Spleen (tissue), 11 donors: Measurements from ENCODE around the gene ALK. TPM values are rescaled to one million over a fixed set of nuclear protein-coding genes. Genes with fewer than 3 reads are reported as not detected.

Experiments used
- DNase-seq: peaks from one replicate; pipeline ENCODE4 v3.0.0-alpha.2; 2020
- H3K27ac ChIP-seq, 8 donors: fragments of 200-600 bp; sonication (generic) in 7 of 8; 1 replicate in 4 of 8; 2 replicates in 4 of 8; pipeline versions ENCODE4 v1.5.0 to v1.8.0; 2016 to 2021; ENCODE audit warnings: inconsistent platforms in 4 of 8, mild to moderate bottlenecking in 4 of 8, moderate library complexity in 1 of 8
- H3K27me3 ChIP-seq, 7 donors: fragments of 200-600 bp; sonication (generic) in 6 of 7; replicated peaks in 1 of 7; 1 replicate in 4 of 7; 2 replicates in 3 of 7; pipeline versions ENCODE4 v1.5.0 to v1.8.0; 2016 to 2021; ENCODE audit warnings: inconsistent platforms in 3 of 7, mild to moderate bottlenecking in 1 of 7
- H3K36me3 ChIP-seq, 6 donors: fragments of 200-600 bp; sonication (generic) in 5 of 6; 1 replicate in 4 of 6; 2 replicates in 2 of 6; pipeline versions ENCODE4 v1.5.0 to v1.8.0; 2016 to 2021; ENCODE audit warnings: inconsistent platforms in 2 of 6
- H3K4me1 ChIP-seq, 6 donors: fragments of 200-600 bp; sonication (generic) in 5 of 6; 1 replicate in 3 of 6; 2 replicates in 3 of 6; pipeline versions ENCODE4 v1.5.0 to v1.8.0; 2016 to 2021; ENCODE audit warnings: inconsistent platforms in 3 of 6
- H3K4me3 ChIP-seq, 8 donors: fragments of 200-600 bp; sonication (generic) in 7 of 8; 1 replicate in 4 of 8; 2 replicates in 4 of 8; pipeline versions ENCODE4 v1.5.0 to v1.8.0; 2016 to 2021; ENCODE audit warnings: inconsistent platforms in 4 of 8, mild to moderate bottlenecking in 4 of 8, moderate library complexity in 2 of 8
- H3K9me3 ChIP-seq, 8 donors: fragments of 200-600 bp; sonication (generic) in 7 of 8; 1 replicate in 4 of 8; 2 replicates in 4 of 8; pipeline versions ENCODE4 v1.5.0 to v1.8.0; 2016 to 2021; ENCODE audit warnings: inconsistent platforms in 4 of 8
- POLR2A ChIP-seq, 3 donors: fragments of 450-650 bp; IDR thresholded peaks; one replicate each; pipeline ENCODE4 v1.5.1; 2017; ENCODE audit warnings: antibody characterized with exemption in 3 of 3, mild to moderate bottlenecking in 1 of 3
- POLR2AphosphoS5 ChIP-seq, 3 donors: sonication (generic); formaldehyde crosslinking; IDR thresholded peaks; one replicate each; pipeline ENCODE4 v1.5.1; 2017; ENCODE audit warnings: antibody characterized with exemption in 3 of 3
- WGBS, 5 donors: extraction: QIAGEN DNeasy Blood & Tissue Kit in 3 of 5; methylation state at CpG; one replicate each; pipeline versions ENCODE4 v1.1.5 to v1.1.7; 2013 to 2018; 5-methylcytosine and 5-hydroxymethylcytosine counted together
- intact Hi-C: fragments of 100-400 bp; cut with DNase I; formaldehyde crosslinking; loops from one replicate; pipeline ENCODE4 v1.15.0; 2023; ENCODE audit warnings: low total_unique reads
- polyA plus RNA-seq, 3 donors: library from polyadenylated mRNA; stranded (reverse); fragments of 200-250 nt; gene quantifications; one replicate each; pipeline ENCODE4 v1.2.1, GENCODE V29; 2013
- total RNA-seq, 7 donors: library from RNA; depleted of rRNA in 3 of 7; stranded (reverse); fragments of >200 nt in 3 of 7; fragmentation: NEBNext Ultra II Directional in 4 of 7; extraction: Animal tissue kit (Norgen Biotek cat#: 25700) in 4 of 7; gene quantifications; one replicate each; pipeline versions ENCODE4 v1.1.0 to v1.2.1, GENCODE V29; 2016 to 2021
- TF ChIP-seq, protein P1 (sequence below), 11 experiments: fragments of 200-600 bp in 7 of 11; fragments of 450-650 bp in 4 of 11; sonication (generic) in 4 of 11; IDR thresholded peaks in 8 of 11; conservative IDR thresholded peaks in 3 of 11; 1 replicate in 7 of 11; 2 replicates in 4 of 11; pipeline versions ENCODE4 v1.4.0 to v1.8.0; 2016 to 2021; ENCODE audit warnings: antibody characterized with exemption in 11 of 11, inconsistent platforms in 4 of 11, mild to moderate bottlenecking in 1 of 11
- donor health status: healthy with polysubstance abuse.
- donor health status: DM: no; HTN: no; CAD: no; lungs with moderate emphysema.
- donor health status: DM: no; HTN: no; CAD: no.
- donor health status: Bipolar disorder and iron deficiency.
- donor health status: healthy.
- donor health status: DM: no; HTN: no; CAD: no.
- donor health status: DM: yes; HTN: yes; CAD: no.

ALK gene
- total and polyA plus RNA-seq, 10 donors = 0.03 to 0.28 (median 0.06) TPM; not detected in 7

DNA sequence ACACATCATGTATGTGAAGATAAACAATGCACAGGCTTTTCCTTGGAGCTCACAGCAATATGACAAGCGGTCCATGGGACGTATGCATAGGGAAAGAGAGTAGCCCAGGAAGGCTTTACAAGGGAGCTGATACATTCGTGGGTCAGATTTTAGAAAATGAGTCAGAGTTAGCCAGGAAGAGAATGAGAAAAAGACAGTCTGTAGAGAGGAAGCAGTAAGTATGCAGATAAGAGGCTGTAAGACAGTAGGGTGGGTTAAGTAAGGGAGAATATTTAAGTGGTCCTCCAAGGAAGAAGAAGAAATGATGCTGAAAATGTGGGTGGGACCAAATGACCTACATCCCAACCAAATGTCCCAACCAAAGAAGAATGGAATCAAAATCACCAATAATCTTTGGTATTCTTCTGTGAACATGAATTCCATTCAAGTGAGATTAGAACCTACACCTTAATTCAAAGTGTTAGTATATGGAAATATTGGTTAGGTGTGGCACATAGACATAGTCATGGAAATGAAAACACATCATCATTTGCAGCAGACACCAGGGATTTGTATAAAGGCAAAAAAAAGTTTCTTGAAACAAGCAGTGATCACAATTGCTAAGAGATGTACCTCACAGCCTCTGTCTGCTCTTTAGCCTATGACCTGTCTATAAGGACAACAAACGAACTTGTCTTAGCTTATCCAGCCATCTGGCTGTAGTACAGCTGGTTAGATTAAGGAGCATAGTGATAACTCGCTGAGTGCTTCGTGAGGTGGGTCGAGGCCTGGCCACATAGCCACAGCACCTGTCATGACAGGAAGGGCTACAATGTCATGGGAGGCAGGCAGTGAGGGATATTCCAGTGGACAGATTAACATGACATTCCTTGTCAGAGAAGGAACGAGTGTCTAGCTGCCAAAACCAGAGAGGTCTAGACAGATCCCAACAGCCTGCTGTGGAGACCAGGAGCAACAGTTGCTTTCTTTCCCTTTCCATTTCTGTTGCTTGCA lies 133.6 kb downstream of the ALK start:
- WGBS, 5 donors = 76 to 84% (median 77%) methylated on average over 8 of the region's 8 CpGs
- peaks cover 0 to 5% (median 0%) of the 10 kb centered on the region in 8 donors for H3K9me3 ChIP-seq

DNA sequence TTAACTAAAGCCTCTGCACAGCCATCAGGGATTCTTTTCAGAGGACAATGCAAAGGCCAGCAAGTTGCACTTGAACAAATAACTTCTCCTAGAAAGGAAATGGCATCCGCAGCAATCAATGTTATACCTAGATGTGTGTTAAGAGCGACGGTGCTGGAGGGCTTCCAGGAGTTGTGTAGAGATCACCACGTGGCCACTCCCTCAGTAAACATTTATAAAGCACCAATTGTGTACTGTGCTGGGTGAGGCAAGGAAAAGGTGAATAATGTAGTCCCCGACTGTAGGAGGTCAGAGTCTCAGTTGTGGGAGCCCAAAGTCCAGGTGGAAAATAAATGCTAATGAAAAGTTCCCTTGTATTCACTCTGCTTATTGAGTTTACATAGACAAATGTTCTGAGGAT lies 135.0 kb downstream of the ALK start:
- WGBS, 5 donors = 71 to 88% (median 80%) methylated on average over 5 of the region's 5 CpGs
- no peak for DNase-seq
- peaks cover 0 to 5% (median 0%) of the 10 kb centered on the region in 8 donors for H3K9me3 ChIP-seq
- H3K27me3 ChIP-seq = peaks cover 0 to 7% (median 0%) of the 10 kb centered on the region in 7 donors
- no peak overlapping the region for H3K27ac ChIP-seq
- TF ChIP-seq POLR2A (IDR thresholded peaks at IDR 0.05) (no peak), POLR2AphosphoS5 (IDR thresholded peaks at IDR 0.05) (no peak)
- TF ChIP-seq, protein P1, sequence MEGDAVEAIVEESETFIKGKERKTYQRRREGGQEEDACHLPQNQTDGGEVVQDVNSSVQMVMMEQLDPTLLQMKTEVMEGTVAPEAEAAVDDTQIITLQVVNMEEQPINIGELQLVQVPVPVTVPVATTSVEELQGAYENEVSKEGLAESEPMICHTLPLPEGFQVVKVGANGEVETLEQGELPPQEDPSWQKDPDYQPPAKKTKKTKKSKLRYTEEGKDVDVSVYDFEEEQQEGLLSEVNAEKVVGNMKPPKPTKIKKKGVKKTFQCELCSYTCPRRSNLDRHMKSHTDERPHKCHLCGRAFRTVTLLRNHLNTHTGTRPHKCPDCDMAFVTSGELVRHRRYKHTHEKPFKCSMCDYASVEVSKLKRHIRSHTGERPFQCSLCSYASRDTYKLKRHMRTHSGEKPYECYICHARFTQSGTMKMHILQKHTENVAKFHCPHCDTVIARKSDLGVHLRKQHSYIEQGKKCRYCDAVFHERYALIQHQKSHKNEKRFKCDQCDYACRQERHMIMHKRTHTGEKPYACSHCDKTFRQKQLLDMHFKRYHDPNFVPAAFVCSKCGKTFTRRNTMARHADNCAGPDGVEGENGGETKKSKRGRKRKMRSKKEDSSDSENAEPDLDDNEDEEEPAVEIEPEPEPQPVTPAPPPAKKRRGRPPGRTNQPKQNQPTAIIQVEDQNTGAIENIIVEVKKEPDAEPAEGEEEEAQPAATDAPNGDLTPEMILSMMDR (IDR thresholded peaks at IDR 0.05 in 8 of 11, conservative IDR thresholded peaks at IDR 0.05 in 3 of 11) = no peak
- intact Hi-C loops = no loop called here
- no peaks in the 10 kb centered on the region for H3K36me3 ChIP-seq
- no peaks in the 10 kb centered on the region for H3K4me1 ChIP-seq
- H3K4me3 ChIP-seq = no peak overlapping the region

More for the DNA sequence above, 133.6 kb downstream of the ALK start:
- TF ChIP-seq POLR2AphosphoS5 (IDR thresholded peaks at IDR 0.05) = no peak
- TF ChIP-seq POLR2A (IDR thresholded peaks at IDR 0.05) = no peak
- DNase-seq = no peak
- H3K27me3 ChIP-seq = peaks cover 0 to 7% (median 0%) of the 10 kb centered on the region in 7 donors
- no peaks in the 10 kb centered on the region for H3K4me1 ChIP-seq
- H3K4me3 ChIP-seq = no peak overlapping the region
- no peak overlapping the region for H3K27ac ChIP-seq
- intact Hi-C loops = no loop called here
- no peaks in the 10 kb centered on the region for H3K36me3 ChIP-seq

DNA sequence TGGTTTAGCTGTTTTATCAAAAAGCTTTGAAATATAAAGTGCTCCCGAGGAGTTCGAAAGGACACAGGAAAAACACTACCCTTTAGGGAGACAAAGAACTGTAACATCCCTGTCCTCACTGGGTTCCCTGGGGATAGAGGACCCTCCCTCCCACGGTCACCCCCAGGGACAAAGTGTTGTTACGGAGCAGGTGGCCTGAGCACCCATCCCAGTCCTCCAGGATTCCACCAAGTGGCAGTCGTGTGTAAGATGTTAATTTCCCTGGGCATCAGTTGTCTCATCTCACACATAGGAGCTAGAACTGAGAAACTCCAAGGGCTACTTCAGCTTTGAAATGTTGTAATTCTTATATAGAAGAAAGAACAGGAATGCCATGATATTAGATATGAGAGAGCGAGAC lies 137.7 kb downstream of the ALK start:
- whole genome bisulfite sequencing, 5 donors = 72 to 90% (median 85%) methylated on average over 6 of the region's 6 CpGs
- no peak for DNase-seq
- no peaks in the 10 kb centered on the region for H3K9me3 ChIP-seq
- H3K4me3 ChIP-seq = no peak overlapping the region
- H3K36me3 ChIP-seq = no peaks in the 10 kb centered on the region
- intact Hi-C loops = no loop called here
- no peak for TF ChIP-seq POLR2A (IDR thresholded peaks at IDR 0.05)
- TF ChIP-seq, protein P1 (IDR thresholded peaks at IDR 0.05 in 8 of 11, conservative IDR thresholded peaks at IDR 0.05 in 3 of 11) = no peak
- no peak for TF ChIP-seq POLR2AphosphoS5 (IDR thresholded peaks at IDR 0.05)
- no peaks in the 10 kb centered on the region for H3K4me1 ChIP-seq
- no peak overlapping the region for H3K27ac ChIP-seq
- peaks cover 0 to 7% (median 0%) of the 10 kb centered on the region in 7 donors for H3K27me3 ChIP-seq

DNA sequence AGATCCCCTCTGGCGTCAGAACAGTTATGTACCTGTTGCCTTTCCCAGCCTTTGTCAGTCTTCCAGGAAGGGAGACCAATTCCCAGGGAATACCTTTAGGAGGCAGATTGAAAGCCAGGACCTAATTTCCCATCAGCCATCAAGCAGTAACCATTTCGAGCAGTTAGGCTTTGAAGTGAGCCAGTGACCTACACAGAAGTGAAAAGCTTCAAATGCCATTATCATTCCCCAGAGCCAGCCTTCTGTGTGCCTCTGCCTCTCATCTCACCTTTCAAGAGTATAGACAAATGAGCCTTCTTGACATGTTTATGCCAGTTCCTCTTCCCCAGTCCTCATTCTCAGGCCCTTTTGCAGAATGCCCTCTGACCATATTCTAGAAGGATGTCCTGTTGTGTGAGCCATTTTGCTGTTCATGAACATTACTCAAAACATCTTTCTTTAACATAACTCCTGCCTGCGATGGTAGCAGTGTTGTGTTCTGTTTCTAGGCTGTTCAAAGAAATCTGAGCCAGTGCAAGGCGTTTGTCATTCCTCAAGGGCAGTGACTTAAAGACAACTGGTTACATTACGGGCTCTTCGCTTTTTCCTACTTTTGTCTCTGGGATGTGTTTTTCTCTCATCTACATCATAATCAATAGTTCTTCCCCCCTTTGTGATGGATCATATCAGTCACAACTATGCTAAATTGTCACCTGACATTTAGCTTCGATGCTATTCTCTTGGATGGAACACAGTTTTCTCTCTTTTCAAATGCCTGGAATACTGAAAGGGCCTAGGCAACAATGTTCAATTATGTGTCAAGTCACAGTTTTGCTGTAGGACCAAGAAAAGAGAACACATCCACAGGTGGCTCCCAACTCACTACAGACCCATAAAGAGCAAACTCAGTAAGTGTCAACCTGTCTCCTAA lies 138.6 kb downstream of the ALK start:
- intact Hi-C loops = no loop called here
- TF ChIP-seq POLR2A (IDR thresholded peaks at IDR 0.05) (no peak), POLR2AphosphoS5 (IDR thresholded peaks at IDR 0.05) (no peak)
- TF ChIP-seq, protein P1 (IDR thresholded peaks at IDR 0.05 in 8 of 11, conservative IDR thresholded peaks at IDR 0.05 in 3 of 11) = no peak
- H3K4me3 ChIP-seq = no peak overlapping the region
- no peaks in the 10 kb centered on the region for H3K4me1 ChIP-seq
- H3K36me3 ChIP-seq = no peaks in the 10 kb centered on the region
- no peak for DNase-seq
- no peak overlapping the region for H3K27ac ChIP-seq
- 72 to 82% (median 78%) methylated on average over 7 of the region's 7 CpGs for WGBS, 5 donors
- H3K9me3 ChIP-seq = no peaks in the 10 kb centered on the region
- peaks cover 0 to 7% (median 0%) of the 10 kb centered on the region in 7 donors for H3K27me3 ChIP-seq
